HG03457 (cell line): ENCODE data around the gene ERVMER34-1.

Experiments
- ATAC-seq: cut with Tn5 transposase; IDR thresholded peaks from one replicate; pipeline ENCODE4 v1.9.1; 2021; ENCODE audit warnings: moderate number of reproducible peaks; ENCODE audit not compliant: unreplicated experiment

The ERVMER34-1 gene, protein sequence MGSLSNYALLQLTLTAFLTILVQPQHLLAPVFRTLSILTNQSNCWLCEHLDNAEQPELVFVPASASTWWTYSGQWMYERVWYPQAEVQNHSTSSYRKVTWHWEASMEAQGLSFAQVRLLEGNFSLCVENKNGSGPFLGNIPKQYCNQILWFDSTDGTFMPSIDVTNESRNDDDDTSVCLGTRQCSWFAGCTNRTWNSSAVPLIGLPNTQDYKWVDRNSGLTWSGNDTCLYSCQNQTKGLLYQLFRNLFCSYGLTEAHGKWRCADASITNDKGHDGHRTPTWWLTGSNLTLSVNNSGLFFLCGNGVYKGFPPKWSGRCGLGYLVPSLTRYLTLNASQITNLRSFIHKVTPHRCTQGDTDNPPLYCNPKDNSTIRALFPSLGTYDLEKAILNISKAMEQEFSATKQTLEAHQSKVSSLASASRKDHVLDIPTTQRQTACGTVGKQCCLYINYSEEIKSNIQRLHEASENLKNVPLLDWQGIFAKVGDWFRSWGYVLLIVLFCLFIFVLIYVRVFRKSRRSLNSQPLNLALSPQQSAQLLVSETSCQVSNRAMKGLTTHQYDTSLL

DNA sequence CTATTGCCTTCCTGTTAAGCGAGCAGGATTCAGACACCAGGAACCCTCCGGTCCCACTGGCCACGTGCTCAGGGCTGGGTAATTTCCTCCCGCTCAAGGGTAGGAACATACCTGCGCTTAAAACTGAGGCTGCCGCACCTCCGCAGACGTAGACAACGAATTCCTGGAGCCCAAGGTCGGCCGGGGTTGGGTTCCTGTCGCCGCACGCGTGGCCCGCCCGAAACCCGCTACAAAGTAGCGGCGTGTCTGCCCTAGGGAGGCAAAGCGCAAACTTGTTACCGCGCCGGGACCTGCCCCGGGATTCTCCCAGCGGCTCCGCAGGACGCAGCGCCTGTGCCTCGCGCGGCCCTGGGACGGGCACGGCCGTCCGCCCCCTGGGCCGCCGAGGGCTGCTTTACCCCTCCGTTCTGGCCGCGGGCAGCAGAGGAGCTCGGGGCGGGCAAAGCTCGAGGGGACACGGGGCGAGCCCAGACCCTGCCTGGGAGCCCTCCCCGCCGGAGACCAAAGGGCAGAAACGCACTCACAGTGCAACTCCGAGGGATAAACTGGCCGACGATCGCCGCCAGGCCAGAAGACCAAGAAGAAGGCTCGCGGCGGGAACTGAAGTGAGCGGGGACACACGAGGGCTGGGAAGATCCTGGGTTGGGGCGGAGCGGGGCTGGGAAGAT lies at the start of gene ERVMER34-1:
Gene ERVMER34-1, minus strand, starts transcription at position 607 of the 668 bp plus-strand sequence. CDS start 5,905 bp downstream, outside the sequence.
- ATAC-seq, result no peak

DNA sequence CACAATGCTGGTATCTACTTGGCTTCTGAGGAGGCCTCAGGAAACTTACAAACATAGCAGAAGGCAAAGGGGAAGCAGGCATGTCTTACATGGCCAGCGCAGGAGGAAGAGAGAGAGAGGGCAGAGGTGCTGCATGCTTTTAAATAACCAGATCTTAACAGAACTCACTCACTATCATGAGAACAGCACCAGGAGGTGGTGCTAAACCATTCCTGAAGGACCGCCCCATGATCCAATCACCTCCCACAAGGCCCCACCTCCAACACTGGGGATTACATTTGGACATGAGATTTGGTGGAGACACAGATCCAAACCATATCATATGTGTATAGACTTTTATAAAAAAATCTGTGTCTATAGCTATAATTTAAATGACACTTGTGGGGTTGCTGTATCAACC lies 48.6 kb upstream of the ERVMER34-1 start:
- ATAC-seq, result no peak

DNA sequence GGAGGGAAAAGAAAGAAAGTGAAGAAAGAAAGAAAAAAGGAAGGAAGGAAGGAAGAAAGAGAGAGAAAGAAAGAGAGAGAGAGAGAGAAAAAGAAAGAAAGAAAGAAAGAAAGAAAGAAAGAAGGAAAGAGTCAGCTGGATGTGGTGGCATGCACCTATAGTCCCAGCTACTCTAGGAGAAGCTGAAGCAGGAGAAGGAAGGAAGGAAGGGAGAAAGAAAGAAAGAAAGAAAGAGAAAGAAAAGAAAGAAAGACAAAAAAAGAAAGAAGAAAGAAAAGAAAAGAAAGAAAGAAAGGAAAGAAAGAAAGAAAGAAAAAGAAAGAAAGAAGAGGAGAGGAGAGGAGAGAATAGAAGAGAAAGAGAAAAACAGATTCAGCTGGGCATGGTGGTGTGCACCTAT lies 44.3 kb upstream of the ERVMER34-1 start:
- ATAC-seq, result no peak

DNA sequence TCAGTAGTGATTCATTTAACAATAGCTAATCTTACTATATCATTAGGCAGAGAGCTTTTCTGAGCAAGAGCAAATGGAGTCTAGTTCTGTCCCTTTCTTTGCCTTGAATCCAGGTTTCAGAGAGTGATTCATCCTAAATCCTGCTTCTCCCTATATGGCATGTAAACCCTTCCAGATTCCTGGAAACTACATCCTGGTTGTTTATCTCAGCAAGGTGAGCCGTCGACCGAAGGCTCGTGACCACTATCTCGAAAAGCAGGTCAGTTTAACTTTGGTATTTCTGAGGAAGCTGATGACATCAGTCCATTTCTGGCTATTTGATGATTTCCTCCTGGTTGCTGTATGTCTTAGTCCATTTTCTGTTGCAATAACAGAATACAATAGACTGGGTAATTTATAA lies 40.7 kb upstream of the ERVMER34-1 start:
- ATAC-seq, result no peak

DNA sequence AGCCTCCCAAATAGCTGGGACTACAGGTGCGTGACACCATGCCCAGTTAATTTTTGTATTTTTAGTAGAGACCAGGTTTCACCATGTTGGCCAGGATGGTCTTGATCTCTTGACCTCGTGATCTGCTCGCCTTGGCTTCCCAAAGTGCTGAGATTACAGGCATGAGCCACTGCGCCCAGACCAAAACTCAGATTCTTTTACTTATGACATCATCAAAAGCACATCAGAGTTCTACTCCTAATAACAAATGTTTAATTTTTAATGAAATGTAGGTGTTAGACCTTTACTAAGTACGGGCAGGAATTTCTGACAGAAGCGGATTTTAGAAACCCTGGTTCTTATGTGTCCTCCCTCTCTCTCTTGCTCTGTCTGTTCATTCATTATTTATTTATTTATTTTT lies 38.5 kb upstream of the ERVMER34-1 start:
- no peak for ATAC-seq

DNA sequence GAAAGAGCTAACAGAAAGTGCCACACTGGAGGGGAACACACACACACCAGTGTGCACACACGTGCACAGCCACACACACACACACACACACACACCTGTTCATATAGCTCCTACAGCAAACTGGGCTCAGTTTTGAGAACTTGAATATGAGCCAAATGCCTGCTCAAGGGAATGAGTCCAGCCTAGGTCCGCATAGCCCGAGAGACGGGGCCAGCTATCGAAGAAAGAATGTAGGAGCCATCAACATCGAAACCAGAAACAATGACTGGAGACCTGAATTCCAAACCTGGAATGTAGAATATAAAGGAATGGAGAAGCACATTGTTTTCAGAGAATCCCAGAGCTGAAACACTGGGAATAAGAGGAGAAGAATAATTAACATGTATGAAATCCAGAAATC lies 37.6 kb upstream of the ERVMER34-1 start:
- ATAC-seq, result no peak

DNA sequence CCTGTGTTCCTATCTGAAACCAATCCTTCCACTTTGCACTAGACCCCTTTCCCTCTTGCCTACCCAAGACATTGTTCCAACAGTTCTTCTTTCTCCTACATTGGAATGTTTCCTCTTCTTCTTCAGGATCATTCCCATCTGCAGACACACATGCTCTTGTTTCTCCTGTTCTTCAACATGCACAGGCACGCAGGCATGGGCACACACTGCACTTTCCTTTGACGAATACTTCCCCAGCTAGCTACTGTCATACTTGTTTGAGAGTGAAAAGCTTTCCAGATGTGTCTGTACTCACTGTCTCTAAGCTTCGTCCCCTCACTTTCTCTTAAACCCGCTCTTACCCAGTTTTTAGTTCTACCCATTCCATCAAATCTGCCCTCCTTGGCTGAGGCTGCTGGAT lies 31.8 kb upstream of the ERVMER34-1 start:
- ATAC-seq, result no peak

DNA sequence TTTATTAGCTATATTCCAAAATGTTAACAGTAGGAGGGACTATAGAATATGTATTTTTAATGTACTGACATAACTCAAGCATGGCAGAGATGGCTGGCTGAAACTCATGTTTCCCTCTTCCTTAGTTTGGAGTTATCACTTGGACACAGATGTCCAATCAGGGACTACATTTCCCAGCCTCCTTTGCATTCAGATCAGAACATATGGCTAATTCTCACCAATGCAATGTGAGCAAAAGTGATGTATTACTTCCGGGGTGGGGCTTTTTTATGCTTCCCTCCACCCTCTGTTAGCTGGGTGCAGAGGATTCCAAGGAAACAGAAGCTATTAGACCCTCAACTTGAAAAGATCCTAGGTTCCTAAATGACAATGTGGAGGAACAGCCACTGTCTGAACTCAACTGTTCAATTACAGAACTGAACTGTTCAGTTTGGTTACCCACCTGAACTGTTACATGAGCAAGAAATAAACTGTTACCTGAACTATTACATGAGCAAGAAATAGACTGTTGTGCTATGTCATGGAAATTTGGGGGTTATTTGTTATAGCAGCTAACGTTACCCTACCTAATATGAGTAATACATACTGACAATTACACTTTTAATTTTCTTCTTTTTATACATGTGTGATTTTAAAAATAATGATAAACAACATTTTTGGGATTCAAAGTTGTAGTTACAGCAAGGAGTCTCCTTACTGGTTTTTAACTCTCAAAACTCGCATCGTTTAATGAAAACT lies 29.6 kb upstream of the ERVMER34-1 start:
- no peak for ATAC-seq

DNA sequence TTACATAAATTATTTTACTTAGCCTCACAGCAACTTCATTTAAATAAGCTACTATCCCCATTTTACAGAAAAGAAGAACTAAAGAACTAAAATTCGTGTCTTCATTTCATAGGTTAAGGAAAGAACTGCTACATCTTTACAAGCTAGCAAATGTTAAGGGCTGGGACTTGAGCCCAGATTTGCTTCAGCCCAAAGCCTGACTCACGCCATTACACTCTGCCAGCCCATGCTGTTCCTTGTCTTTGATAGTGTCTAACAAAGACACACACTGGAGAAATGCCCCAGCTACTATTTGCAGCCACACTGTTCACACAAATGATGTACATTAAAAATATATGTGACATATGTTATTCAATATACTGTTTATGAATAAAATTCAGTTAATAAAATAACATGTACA lies 29.0 kb upstream of the ERVMER34-1 start:
- no peak for ATAC-seq

DNA sequence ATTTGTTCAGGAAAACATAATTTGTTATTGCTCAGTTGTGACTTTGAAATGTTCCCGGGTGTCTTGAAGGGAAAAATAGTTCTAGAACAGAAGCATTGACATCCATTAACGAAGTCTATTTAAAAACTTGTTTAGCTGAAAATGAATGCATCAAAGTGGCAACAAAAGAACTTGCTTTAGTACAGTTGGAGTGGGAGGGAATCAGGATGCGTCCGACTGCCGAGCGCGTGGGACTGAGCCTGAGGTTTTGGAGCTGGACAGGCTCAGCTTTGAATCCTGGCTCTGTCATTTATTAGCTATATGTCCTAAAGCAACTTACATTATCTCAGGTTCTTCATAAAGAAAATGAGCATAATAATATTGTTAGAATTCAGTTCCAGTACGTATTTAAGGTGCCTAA lies 9.0 kb upstream of the ERVMER34-1 start:
- no peak for ATAC-seq

DNA sequence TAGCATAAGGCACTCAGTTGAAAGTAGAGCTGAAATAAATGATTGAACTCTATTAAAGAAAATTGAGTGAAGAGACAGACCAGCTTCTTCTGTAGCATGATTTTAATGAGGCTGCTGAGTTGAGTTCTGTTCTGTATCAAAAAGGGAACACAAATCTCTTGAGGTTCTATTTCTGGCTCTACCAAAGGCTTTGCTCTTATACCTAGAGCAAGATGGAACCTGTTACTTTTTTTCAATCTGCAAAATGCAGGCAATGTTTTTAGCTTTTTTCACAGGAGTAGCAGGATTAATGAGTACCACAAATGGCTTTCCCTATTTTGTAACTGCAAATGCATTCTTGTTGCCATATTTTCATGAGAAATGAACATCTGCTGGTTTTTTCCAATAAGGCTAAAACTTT lies 4.2 kb upstream of the ERVMER34-1 start:
- no peak for ATAC-seq

DNA sequence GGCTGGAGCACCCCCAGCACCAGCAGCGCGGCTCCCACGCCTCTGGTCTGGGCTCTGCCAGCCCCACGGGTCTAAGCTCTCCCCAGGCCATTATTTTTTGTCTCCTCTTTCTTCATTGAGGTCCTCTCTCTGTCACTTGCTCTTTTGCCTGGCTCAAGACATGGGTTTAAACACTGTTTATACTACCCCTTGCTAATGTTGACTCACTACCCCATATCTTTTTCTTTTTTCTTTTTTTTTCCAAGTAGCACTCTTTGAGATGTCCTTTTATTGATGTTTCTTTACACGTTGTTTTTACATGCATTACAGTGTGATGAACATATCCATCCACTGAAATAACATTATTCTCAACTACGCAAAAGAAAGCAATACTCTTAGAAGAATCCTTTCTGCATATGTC lies 1.7 kb upstream of the ERVMER34-1 start:
- no peak for ATAC-seq

DNA sequence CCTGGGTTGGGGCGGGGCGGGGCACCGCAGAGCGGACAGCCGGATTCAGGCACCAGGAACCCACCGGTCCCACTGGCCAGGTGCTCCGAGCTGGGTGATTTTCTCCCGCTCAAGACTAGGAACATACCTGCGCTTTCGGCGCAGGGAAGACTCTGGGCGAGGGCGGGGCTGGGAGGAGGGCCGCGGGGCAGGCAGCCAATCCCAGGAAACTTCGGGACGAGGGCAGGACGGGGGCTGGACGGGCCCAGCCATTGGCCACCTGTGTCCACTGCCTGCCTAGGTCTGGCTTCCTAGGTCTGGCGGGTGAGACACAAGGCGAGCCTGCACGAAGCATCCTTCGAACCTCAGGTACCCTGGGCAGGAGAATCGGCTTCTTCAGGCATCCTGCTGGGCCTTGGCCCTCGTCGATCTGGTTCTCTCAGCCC lies 274 bp upstream of the ERVMER34-1 start:
- no peak for ATAC-seq

DNA sequence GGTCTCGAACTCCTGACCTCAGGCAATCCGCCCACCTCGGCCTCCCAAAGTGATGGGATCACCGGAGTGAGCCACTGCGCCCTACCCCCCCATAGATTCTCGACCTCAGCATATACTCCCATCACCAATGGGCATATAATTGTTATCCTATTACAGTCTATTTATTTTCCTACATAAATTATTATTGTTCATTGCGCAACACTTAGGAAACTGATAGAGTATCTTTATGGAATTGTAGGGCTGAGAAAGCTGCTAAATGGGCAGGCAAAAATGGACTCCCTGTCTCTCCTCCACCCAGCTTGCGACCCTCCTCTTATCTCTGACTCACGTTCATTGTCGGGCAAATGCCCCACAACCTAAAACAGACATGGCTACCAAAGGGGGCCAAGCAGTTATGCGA lies 1.0 kb downstream of the ERVMER34-1 start:
- no peak for ATAC-seq

DNA sequence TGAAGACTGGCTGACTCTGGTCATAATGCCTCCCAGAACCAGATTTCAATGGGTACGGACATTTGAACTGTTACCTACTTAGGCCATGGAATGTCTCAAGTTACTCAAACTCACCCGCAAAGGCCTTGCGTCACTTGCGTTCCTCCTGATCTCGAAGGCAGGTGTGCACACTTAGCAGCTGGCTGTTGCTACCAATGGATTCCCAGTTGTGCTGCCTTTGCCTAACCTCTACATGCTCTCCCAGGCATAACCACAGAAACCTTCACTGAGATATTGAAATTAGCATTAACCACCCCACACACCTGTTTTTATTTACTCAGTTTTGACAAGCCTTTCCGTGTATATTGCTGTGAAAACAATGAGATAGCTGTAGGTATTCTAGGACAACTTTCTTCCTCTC lies 2.8 kb downstream of the ERVMER34-1 start:
- no peak for ATAC-seq

DNA sequence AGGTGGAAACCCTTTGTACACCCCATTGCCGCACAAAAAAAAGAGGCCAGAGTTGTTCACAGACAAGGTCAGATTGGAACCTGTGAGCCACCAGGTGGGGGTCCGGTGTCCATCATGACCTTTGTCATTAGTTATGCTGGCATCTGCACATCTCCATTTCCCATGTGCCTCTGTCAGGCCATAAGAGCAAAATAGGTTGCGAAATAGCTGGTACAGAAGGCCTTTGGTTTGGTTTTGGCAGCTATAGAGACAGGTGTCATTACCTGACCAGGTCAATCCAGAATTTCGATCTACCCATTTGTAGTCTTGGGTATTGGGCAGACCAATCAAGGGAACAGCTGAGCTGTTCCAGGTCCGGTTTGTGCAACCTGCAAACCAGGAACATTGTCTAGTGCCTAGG lies 6.6 kb downstream of the ERVMER34-1 start:
- ATAC-seq, result no peak

DNA sequence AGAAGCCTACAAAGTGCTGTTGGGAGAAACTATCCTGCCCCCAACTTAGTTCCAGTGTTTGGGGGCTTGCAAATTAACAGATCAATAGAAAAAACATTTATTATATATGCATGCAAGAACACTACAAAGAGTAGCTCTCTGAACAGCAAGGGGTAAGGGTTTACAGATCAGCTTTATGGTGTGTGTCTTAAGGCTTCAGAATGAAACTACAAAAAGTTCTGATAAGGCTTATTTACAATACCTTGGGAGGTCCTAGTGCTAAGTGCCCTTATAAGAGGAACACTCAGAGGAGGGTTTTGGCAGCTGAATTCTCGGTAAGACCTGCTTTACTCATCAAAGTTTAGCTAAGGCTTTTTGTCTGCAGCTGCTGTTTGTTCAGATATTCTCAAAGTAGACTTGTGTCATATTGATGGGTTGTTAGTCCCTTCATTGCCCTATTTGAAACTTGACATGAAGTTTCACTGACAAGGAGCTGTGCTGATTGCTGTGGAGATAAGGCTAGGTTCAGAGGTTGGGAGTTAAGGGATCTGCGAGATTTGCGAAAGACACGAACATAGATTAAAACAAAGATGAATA lies 7.7 kb downstream of the ERVMER34-1 start:
- no peak for ATAC-seq

DNA sequence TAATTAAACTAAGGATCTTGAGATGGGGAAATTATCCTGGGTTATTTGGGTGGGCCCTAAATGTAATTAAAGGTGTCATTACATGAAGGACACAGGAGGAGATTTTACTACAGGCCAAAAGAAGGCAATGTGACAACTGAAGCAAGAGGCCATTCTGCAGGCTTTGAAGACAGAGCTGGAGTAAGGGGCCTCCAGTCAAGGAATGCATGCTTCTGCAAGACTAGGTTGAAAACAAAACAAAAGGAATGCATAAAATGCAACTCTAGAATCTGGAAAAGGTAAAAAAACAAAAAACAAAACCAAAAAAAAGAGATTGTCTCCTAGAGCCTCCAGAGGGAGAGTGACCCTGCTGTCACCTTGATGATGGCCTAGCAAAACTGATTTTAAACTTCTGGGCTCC lies 21.6 kb downstream of the ERVMER34-1 start:
- no peak for ATAC-seq

DNA sequence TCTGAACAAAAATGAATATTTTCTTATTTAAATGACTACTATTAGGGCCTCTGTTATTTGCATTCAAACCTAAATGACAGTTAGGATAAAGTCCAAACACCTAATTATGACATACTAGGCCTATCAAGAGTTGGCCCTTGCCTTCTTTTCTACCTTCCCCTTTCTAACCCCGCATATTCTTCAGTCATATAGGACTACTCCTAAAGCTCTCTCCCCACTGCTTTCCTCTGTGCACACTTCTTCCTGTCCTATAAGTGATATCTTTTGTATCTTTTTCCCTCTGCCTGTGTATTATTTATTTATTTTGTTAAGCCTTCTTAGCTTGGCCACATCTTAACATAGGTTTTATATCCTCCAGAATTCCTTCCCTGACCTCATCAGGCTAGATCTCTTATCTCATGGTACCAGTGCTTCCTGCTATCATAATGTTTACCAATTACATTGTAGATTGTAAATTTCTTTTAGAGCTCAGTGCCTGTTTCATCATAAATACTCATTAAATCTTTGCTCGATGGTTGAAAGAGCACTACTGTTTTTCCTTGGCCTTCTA lies 22.5 kb downstream of the ERVMER34-1 start:
- no peak for ATAC-seq

DNA sequence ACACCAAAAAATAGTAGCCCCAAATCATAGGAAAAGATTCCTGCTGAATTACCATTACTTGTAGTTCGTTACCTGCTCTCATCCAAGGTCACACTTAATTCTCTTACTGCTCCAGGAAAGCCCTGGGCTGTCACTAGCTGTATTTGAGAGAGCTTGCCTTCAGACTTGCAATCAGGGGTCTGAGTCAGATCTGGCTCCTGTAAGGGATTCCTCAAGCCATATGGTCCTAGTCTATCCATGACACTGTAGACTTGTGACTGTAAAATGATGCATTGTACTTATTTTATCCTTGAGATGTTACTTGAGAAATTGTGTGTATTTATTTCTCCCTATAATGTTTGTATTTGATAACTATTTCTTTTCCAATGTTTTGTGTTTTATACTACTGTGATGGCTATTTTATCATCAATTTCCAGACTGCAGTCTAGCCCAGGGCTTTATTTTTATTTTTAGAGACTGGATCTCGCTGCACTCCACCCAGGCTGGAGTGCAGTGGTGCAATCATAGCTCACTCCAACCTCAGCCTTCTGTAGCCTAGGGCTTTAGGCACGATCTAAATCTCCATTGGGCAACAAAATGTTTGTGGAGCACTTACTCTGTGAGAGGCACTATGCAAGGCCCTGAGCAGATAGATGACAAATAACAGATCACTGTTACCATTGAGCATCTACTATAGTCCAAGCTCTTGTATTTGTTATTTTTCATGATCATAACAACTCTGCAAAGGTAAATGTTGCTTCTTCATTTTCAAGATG lies 24.2 kb downstream of the ERVMER34-1 start:
- ATAC-seq, result no peak
